ENCODE measurements around the gene SENP3.

GRCh38 chr17:7556627-7557026 lies 5.1 kb upstream of the SENP3 start:
- TF ChIP-seq CTCF (optimal IDR thresholded peaks at IDR 0.05 in 1 of 3, IDR thresholded peaks at IDR 0.05 in 1 of 3, conservative IDR thresholded peaks at IDR 0.05 in 1 of 3; ENCODE audit: extremely low read depth in 1 of 3, insufficient read depth in 2 of 3, low read length in 3 of 3) (no peak), EZH2 (IDR thresholded peaks at IDR 0.05; ENCODE audit: low read length) (no peak)
